RWPE1 (cell line): ENCODE measurements around the gene GPR42.
"Not testable (repeated sequence)": the region's sequence is repeated elsewhere in the genome, so short reads cannot be mapped to it uniquely, and the experiment has no call there.

Experiments used
- CTCF ChIA-PET: fragments of 350-600 bp; sonication (Branson Sonifier 250); formaldehyde crosslinking; extraction: SDS; loops from one replicate; lab custom pipeline; 2021; lab: Yijun Ruan, JAX
- POLR2A ChIA-PET: fragments of 400-600 bp; formaldehyde crosslinking; extraction: SDS; loops from one replicate; lab custom pipeline; 2020; ENCODE audit warnings: antibody characterized with exemption; ENCODE audit not compliant: low non-redundant PET; lab: Yijun Ruan, JAX
- DNase-seq: peaks from one replicate; pipeline ENCODE4 v3.0.0; 2012; ENCODE audit warnings: low spot score
- H3K27ac ChIP-seq: fragments of 450-650 bp; 2 replicates; pipeline ENCODE4 v1.5.1; 2017
- TF ChIP-seq, protein P1 (sequence below): fragments of 450-650 bp; conservative IDR thresholded peaks from 2 replicates; pipeline ENCODE4 v1.5.1; 2017; ENCODE audit warnings: low read depth, mild to moderate bottlenecking

GPR42 gene

DNA sequence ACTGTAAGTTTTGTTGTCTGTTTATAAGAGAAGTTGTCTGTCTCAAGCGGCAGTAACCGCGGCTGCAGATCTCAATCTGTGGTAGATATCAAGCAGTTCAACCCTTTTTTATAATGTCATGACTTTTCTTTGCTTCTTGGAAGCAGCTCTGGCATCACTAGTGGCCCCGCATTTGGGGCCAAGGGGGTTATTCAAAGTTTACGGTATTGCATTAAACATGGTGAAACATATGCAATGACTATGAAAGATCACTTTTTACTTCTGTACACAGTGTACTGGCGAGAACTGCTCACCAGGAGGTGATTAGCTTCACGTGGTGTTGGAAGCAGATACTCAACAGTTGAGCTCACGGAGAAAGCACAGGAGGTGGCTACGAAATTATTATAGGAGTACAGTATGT lies 17.2 kb upstream of the GPR42 start:
- ChIA-PET CTCF (interaction anchor here (0.6 to 2.7 kb wide), 11 partner anchors 8 to 142 kb away, joined by 3 to 52 read pairs (median 6); no protein-coding TSS in a partner anchor), POLR2A (no interaction called here)
- H3K27ac ChIP-seq, result no peak overlapping the region
- no peak for DNase-seq
- TF ChIP-seq, protein P1, sequence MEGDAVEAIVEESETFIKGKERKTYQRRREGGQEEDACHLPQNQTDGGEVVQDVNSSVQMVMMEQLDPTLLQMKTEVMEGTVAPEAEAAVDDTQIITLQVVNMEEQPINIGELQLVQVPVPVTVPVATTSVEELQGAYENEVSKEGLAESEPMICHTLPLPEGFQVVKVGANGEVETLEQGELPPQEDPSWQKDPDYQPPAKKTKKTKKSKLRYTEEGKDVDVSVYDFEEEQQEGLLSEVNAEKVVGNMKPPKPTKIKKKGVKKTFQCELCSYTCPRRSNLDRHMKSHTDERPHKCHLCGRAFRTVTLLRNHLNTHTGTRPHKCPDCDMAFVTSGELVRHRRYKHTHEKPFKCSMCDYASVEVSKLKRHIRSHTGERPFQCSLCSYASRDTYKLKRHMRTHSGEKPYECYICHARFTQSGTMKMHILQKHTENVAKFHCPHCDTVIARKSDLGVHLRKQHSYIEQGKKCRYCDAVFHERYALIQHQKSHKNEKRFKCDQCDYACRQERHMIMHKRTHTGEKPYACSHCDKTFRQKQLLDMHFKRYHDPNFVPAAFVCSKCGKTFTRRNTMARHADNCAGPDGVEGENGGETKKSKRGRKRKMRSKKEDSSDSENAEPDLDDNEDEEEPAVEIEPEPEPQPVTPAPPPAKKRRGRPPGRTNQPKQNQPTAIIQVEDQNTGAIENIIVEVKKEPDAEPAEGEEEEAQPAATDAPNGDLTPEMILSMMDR, result no peak

DNA sequence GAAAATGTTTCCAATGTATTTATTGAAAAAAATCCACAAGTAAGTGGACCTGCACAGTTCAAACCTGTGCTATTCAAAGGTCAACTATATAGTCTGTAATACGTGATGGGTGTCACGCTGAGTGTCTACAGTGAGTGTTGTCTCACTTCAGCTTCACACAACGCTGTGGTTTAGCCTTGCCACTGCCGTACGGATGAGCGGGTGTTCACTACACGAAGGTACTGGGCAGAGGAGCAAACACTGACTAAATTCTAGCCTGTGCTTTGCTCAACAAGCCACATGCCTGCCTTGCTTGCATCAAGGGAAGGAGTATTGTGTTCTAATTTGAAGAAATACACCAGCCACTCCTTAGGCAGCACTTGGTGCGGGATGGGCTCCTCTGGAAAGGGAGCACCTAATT lies 16.0 kb upstream of the GPR42 start:
- TF ChIP-seq, protein P1, result no peak
- H3K27ac ChIP-seq, result no peak overlapping the region
- DNase-seq, result no peak
- POLR2A ChIA-PET, result no interaction called here
- CTCF ChIA-PET, result interaction anchor here (0.6 to 2.7 kb wide), 6 partner anchors 86 to 289 kb away, joined by 4 to 52 read pairs (median 4); partner anchors contain the start of gene USF2

DNA sequence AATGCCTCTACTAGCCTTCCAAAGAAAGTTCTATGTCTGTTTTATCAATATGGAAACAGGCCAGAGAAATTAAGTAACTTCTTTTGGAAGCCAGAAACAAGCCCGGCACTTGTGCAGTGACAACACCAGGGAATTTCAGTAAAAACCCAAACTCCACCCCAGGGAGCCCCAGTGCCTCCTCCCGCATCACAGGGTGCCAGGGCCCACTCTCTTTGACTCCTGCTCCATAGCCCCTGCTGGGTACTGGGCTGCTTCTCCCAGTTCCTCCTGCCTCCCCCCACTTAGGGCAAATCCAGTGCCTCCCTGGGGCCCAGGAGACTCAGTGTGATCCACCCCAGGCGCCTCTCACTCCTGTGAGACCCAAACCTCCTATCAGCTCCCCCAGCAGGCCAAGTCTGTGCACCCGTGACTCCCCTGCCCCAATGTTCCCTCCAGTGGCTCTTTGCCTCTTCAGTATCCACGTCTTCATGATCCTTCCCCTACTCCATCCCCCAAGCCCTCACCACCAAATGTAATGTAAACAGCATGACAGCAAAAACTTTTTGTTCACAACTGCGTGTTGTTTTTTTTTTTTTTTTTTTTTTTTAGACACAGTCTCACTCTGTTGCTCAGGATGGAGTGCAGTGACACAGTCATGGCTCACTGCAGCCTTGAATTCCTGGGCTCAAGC lies 14.9 kb upstream of the GPR42 start:
- TF ChIP-seq, protein P1, result no peak
- no peak overlapping the region for H3K27ac ChIP-seq
- CTCF ChIA-PET, result interaction anchor here (2.6 kb wide), 1 partner anchor 112 kb away, joined by 5 read pairs; no protein-coding TSS in a partner anchor
- POLR2A ChIA-PET, result no interaction called here
- no peak for DNase-seq

DNA sequence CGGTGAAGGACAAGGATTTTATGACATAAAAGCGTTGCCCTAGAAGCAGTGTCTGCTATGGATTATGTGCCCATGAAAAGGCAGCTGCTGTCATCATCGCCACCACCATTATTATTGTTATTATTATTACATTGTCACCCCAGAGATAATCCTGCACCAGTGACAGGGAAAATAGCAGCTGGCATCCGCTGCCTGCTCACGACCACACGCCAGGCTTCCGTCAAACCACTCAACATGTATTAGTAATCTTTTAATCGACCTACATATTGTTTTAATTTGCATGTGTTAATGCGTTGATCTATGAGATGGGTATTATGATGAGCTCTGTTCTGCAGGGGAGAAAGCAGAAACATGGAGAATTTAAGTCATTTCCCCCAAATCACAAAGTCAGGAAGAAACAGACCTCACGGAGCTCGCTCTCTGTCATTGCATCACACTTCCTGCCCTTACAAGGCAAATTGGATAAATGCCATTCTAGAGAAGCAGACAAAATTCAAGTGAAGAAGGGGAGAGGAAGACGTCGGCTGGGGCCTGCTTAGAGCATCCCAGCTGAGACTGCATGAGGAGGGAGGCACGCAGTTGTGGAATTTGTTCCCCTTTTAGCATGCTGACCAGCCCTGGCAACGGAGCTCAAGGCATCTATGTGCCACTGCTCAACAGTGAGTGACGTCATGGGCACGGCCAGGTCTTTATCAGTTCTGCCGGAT lies 12.8 kb upstream of the GPR42 start, which contains the start of gene FFAR3:
Gene FFAR3 (plus strand): TSS at position 594 of the 707 bp plus-strand sequence. CDS start 431 bp downstream, outside the sequence.
- DNase-seq, result no peak
- TF ChIP-seq, protein P1, result no peak
- CTCF ChIA-PET, result interaction anchor here (1.2 to 2.6 kb wide), 2 partner anchors 110 to 137 kb away, joined by 3 to 5 read pairs; no protein-coding TSS in a partner anchor
- POLR2A ChIA-PET, result no interaction called here
- no peak within 1 kb of the TSS for H3K27ac ChIP-seq

DNA sequence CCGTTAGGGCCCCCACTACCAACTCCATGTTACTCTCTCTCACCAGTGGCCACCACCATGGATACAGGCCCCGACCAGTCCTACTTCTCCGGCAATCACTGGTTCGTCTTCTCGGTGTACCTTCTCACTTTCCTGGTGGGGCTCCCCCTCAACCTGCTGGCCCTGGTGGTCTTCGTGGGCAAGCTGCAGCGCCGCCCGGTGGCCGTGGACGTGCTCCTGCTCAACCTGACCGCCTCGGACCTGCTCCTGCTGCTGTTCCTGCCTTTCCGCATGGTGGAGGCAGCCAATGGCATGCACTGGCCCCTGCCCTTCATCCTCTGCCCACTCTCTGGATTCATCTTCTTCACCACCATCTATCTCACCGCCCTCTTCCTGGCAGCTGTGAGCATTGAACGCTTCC lies 12.0 kb upstream of the GPR42 start:
- CTCF ChIA-PET, result interaction anchor here (1.2 to 2.6 kb wide), 2 partner anchors 109 to 136 kb away, joined by 3 to 5 read pairs; no protein-coding TSS in a partner anchor
- H3K27ac ChIP-seq, DNase-seq, POLR2A ChIA-PET: not testable (repeated sequence)

DNA sequence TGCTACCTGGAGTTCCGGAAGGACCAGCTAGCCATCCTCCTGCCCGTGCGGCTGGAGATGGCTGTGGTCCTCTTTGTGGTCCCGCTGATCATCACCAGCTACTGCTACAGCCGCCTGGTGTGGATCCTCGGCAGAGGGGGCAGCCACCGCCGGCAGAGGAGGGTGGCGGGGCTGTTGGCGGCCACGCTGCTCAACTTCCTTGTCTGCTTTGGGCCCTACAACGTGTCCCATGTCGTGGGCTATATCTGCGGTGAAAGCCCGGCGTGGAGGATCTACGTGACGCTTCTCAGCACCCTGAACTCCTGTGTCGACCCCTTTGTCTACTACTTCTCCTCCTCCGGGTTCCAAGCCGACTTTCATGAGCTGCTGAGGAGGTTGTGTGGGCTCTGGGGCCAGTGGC lies 11.5 kb upstream of the GPR42 start:
- POLR2A ChIA-PET, DNase-seq, CTCF ChIA-PET, H3K27ac ChIP-seq: not testable (repeated sequence)

DNA sequence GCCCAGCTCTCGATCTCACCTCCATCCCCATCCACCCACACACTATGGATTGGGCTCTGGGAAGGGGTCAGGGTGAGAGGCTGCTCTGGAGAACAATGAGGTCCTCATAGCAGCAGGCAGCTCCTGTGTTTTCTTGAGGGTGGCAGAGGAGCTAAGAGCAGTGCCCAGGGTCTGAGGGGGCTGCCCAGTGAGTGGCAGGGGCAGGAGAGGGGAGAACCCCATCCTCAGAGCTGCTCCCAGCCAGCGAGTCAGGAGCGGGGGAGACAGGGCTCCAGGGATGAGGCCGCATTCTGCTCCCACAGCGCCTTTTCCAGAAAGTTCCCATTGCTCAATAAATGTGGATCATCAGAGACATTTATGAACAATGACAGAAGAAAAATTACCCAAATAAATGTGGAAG lies 10.8 kb upstream of the GPR42 start:
- POLR2A ChIA-PET, CTCF ChIA-PET, H3K27ac ChIP-seq, DNase-seq: not testable (repeated sequence)
